Loucy (cell line): ENCODE data around the gene LCN12.

Experiments
- EZH2phosphoT487 ChIP-seq: fragments of 200-600 bp; IDR thresholded peaks from 2 replicates; pipeline ENCODE4 v1.6.1; 2018; ENCODE audit warnings: antibody characterized with exemption, mild to moderate bottlenecking, moderate library complexity, borderline replicate concordance
- TF ChIP-seq, protein P1 (sequence below): fragments of 200-600 bp; sonication (generic); conservative IDR thresholded peaks from 2 replicates; pipeline ENCODE4 v1.5.1; 2014; ENCODE audit warnings: mild to moderate bottlenecking, antibody characterized with exemption, low read length

- TF ChIP-seq, protein P1, sequence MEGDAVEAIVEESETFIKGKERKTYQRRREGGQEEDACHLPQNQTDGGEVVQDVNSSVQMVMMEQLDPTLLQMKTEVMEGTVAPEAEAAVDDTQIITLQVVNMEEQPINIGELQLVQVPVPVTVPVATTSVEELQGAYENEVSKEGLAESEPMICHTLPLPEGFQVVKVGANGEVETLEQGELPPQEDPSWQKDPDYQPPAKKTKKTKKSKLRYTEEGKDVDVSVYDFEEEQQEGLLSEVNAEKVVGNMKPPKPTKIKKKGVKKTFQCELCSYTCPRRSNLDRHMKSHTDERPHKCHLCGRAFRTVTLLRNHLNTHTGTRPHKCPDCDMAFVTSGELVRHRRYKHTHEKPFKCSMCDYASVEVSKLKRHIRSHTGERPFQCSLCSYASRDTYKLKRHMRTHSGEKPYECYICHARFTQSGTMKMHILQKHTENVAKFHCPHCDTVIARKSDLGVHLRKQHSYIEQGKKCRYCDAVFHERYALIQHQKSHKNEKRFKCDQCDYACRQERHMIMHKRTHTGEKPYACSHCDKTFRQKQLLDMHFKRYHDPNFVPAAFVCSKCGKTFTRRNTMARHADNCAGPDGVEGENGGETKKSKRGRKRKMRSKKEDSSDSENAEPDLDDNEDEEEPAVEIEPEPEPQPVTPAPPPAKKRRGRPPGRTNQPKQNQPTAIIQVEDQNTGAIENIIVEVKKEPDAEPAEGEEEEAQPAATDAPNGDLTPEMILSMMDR, result no peak
- no peak for TF ChIP-seq EZH2phosphoT487
Measured at GRCh38 chr9:136947028-136947891, 4.8 kb upstream of the LCN12 start.
